GM21526 (cell line): ENCODE results near the gene CMTM7.
"Not testable (repeated sequence)": the region's sequence is repeated elsewhere in the genome, so short reads cannot be mapped to it uniquely, and the experiment has no call there.

Experiments used
- ATAC-seq: cut with Tn5 transposase; IDR thresholded peaks from one replicate; pipeline ENCODE4 v1.9.1; 2021; ENCODE audit warnings: moderate library complexity; ENCODE audit not compliant: unreplicated experiment, low FRiP score

The CMTM7 gene

GRCh38 chr3:32381922-32382321 is 9.7 kb upstream of the CMTM7 start:
- ATAC-seq = no peak

GRCh38 chr3:32383136-32383711 is 8.4 kb upstream of the CMTM7 start:
- no peak for ATAC-seq

- ATAC-seq = no peak
Measured at GRCh38 chr3:32384938-32385337, 6.7 kb upstream of the CMTM7 start.

DNA sequence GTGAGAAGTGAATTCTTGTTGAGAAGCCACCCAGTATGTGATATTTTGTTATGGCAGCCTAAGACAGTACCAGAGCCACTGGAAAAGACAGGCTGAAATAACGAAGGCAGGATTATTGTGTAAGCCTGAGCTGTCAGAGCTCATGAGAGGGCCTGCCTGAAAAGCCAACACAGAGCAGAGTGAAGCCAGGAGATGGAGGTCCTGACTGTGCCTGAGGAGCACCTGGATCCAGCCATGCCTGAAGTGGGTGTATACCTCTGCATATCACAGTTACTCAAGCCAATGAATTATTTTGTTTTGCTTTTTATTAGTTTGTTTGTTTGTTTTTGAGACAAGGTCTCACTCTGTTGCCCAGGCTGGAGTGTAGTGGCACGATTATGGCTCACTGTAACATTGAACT is 4.1 kb upstream of the CMTM7 start:
- ATAC-seq = no peak

DNA sequence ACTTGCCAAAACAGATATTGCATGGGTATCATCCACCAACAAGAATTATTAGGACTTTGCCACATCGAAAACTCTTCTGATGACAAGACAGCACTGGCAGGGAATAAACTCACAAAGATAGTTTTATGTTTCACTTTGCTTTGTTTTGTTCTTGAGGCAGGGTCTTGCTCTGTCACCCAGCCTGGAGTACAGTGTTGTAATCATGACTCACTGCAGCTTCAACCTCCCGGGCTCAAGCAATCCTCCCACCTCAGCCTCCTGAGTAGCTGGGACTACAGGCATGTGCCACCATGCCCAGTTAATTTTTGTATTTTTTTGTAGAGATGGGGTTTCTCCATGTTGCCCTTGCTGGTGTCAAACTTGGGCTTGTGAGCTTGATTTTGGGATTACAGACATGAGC is 2.1 kb upstream of the CMTM7 start:
- ATAC-seq = not testable (repeated sequence)

DNA sequence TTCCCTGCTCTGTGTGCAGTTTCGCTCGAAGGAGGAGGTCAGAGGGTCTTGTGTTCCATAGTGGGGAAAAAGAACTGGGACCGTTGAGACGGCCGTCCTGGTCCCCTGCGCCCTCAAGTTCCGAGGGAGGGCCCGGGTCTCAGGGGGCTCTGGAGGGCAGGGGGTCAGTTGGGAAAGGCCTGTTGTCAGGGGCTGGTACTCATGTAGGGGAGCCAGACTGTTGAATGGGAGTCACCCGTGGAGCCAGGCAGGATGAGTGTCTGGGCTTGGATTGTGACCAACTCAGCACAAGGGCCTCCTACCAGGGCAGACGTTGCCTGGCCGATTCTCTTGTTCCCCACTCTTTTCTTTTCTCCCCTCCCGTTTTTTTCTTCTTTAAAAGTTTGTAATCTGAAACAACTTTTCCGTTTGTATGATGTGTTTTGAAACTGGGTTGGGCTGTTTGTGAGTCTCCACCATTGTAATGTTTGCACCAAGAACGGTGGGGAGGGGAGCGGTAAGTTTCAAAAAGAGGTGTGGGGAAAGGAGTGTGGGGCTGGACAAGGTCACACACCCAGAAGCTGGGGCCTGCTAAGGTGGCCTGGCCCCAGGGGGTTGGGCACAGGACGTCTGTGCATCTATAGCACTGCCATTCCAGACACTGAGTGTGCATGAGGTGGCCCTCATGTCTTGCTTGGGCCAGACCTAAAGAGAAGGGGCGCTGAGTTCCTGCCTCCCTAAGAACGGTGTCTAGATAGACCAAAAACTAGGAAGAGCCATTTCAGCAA is 1.1 kb downstream of the CMTM7 start:
- ATAC-seq = no peak

GRCh38 chr3:32395496-32395895 is 3.8 kb downstream of the CMTM7 start:
- no peak for ATAC-seq

DNA sequence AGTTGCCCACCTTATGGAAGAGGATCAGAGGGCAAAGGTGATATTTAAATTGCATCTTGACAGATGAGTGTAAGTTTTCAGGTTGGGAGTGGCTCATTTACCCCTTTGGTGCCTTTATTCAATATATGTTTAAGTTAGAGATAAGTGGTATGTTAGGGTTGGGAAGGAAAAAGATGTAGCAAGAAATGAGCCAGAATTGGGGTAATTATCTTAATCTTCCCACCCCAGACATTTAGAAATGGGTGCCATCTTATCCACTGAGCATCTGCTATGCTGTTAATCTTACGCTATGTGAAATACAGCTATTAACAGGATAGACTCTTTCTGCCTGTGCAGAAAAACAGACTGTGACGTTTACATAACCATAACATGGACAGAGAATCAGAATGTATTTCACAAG is 6.3 kb downstream of the CMTM7 start:
- no peak for ATAC-seq

GRCh38 chr3:32398531-32398930 is 6.9 kb downstream of the CMTM7 start:
- ATAC-seq = no peak

DNA sequence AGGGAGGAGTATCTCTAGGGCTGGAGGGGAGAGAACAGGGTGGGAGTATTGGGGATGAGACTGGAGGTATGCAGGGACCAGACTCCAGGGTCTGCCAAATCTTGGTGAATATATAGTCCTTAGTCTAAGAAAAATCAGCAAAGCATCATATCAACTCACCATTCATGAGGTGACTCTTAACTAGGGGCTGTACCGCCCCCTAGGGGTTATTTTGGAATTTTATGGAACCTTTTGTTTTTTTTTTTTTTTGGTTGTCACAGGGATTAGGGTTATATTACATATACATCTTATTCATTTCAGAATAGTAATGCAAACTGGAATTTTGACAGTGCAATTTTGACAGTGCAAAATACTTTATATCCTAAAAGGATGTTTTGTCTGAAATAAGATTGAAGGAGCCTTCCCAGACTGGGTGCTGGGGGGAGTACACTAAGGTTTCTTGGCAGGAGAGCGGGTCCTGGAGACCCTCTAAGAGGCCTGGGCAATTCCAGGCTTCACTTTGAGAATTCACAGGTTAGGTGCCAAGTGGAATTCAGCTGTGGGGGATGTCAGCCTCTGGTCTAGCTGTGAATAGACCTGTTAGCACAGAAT is 7.5 kb downstream of the CMTM7 start:
- ATAC-seq = no peak

DNA sequence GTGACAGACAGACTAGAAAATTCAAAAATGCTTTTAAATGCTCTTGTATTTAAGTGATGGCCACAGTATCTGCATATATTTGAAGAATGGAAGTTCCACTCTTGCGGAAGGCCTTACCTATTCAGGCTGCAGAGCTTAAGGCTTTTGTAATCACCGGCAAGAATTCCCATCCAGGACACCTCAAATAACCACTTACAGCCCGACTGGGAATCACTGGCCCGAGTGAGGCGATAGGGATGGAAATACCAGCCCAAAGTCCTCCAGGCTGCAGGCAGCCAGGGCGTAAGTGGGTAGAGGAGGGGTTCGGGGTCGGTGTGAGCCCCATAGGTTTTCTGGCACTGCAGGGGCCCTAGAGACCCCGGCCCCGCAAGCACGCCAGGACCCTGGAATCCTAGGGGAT is 9.5 kb downstream of the CMTM7 start:
- no peak for ATAC-seq

- ATAC-seq = peak; percentile 57
Measured at GRCh38 chr3:32401556-32402081, 10.0 kb downstream of the CMTM7 start.

GRCh38 chr3:32403663-32404062 is 12.0 kb downstream of the CMTM7 start:
- no peak for ATAC-seq

- ATAC-seq = no peak
Measured at GRCh38 chr3:32404714-32405113, 13.1 kb downstream of the CMTM7 start.

DNA sequence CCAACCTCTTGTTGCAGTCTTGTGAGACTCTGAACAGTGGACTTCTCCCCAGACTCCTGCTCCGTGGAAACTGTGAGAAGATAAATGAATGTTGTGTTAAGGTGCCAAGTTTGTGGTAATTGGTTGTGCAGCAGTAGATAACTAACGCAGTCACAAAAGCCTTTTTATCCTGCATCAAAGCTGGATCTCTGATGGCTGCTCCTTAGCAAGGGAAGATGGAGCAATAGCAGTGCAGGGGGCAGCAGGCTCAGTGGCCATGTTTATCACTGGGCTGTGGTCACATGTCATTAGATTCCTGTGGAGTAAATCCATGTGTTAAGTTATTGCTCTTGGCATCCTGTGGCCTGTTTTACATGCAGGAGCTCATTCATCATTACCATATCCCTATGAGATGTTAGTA is 13.5 kb downstream of the CMTM7 start:
- no peak for ATAC-seq

GRCh38 chr3:32405711-32406323 is 14.2 kb downstream of the CMTM7 start:
- no peak for ATAC-seq

DNA sequence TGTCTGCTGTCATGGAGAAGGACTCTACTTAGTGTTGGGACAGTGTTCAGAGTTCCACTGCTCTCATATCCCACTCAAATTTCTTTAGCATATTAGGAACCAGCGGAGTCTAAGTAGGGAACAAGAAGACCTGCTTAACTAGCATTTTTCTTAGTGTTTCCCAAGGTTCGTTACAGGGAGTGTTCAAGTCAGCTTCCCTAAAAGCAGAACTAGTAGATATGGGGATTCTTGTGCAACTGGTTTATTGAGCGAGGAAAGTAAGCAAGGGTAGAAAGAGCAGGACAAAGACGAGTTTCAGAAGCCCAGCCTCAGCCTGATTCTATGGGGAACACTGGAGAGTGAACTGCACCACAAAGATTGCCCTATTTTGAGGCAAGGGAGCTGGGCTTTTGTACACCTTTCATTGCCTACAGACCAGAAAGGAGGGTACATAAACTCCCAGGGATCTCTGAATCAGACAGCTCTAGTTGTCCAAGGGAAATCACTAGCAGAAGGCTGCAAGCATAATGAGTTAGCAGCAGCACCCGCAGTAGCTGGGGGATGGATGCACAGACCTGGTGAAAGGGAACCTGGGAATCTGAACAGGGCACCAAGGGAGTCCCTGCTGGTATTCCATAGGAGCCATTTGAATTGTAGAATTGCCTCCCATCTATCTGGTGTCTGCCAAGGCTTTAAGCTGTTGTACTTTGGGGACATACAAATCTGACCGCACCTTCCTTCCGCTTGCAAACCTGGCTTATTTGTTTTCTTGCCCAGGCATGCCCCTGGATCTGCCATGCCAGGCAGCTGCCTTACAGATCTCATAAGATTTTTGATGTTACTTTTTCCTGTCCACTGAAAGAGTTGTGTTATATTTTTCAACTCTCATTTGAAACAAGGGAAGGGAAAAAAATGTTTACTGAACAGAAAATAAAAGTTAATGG is 15.1 kb downstream of the CMTM7 start:
- no peak for ATAC-seq

- ATAC-seq = no peak
Measured at GRCh38 chr3:32410367-32411246, 19.0 kb downstream of the CMTM7 start.

DNA sequence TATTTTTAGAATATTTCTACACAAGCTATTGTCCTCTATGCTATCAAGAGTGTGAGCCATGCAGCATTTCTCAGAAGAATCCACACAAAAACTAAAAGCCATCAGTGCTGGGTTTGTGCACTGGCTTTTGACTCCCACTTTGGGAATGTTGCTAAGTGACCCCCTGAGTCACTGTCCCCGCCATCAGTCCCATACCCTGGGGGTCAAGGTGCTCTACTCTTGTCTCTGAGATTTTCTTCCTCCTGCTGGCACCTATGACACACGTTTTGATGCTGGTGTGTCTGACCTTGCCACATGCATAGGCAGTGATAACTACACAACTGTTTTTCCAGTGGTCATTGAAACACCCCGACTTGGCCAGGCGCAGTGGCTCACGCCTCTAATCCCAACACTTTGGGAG is 19.8 kb downstream of the CMTM7 start:
- ATAC-seq = no peak
